ENCODE data around the gene PCDHA6.

DNA sequence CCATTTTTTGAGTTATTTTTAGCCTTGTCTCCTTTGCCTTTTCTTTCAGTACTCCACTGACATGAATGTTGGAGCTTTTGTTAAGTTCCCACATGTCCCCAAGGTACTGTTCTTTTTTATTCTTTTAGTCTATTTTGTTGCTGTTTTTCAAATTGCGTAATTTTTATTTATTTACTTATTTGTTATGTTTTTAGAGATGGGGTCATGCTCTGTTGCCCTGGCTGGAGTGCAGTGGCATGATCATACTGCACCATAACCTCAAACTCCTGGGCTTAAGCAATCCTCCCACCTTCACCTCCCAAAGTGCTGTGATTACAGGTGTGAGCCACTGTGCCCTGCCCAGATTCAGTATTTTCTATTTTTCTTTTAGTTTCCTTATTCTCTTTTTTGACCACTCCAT is 47.2 kb upstream of the PCDHA6 start:
- no peak for TF ChIP-seq EZH2 (IDR thresholded peaks at IDR 0.05)
- TF ChIP-seq FOXP2 (optimal IDR thresholded peaks at IDR 0.05; ENCODE audit: control extremely low read depth, extremely low read length, insufficient read depth) = no peak

Data from SK-N-MC (cell line).